D721Med (cell line): ENCODE measurements around the gene SMIM1.

Source experiments
- DNase-seq: peaks from one replicate; pipeline ENCODE4 v3.0.0; 2011; ENCODE audit warnings: low spot score; ENCODE audit not compliant: insufficient read length
- FAIRE-seq: peaks from 2 replicates; lab custom pipeline; 2011; peaks lifted over from hg19 to GRCh38; lab: Jason Lieb, UNC
- TF ChIP-seq, protein P1 (sequence below): IDR thresholded peaks from 2 replicates; pipeline ENCODE4 v1.5.1; 2012; ENCODE audit warnings: mild to moderate bottlenecking, control low read depth; ENCODE audit not compliant: insufficient read depth; ENCODE audit errors: missing control alignments

The SMIM1 gene

GRCh38 chr1:3733883-3734589, 38.5 kb upstream of the SMIM1 start:
- TF ChIP-seq, protein P1, sequence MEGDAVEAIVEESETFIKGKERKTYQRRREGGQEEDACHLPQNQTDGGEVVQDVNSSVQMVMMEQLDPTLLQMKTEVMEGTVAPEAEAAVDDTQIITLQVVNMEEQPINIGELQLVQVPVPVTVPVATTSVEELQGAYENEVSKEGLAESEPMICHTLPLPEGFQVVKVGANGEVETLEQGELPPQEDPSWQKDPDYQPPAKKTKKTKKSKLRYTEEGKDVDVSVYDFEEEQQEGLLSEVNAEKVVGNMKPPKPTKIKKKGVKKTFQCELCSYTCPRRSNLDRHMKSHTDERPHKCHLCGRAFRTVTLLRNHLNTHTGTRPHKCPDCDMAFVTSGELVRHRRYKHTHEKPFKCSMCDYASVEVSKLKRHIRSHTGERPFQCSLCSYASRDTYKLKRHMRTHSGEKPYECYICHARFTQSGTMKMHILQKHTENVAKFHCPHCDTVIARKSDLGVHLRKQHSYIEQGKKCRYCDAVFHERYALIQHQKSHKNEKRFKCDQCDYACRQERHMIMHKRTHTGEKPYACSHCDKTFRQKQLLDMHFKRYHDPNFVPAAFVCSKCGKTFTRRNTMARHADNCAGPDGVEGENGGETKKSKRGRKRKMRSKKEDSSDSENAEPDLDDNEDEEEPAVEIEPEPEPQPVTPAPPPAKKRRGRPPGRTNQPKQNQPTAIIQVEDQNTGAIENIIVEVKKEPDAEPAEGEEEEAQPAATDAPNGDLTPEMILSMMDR = no peak
- FAIRE-seq (no peak), DNase-seq (no peak)

DNA sequence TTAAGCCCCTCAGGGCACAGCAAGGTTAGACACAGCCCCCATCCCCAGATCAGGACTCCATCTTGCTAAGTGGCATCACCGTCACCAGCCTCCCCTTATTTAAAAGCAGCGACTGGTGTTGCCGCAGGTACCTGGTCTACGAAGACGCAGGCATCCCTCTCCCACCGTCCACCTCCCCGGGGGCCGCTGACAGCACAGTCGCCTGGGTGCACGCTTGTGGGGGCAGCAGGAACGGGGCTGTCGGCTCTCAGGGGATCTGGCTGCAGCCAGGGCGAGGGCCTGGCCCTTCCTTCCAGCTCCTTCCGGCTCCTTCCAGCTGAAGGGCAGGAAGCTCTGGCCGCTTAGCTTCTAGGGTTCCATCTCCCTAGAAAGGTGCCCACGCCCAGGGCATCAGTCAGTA, 37.9 kb upstream of the SMIM1 start:
- DNase-seq (no peak), FAIRE-seq (no peak)
- TF ChIP-seq, protein P1 = no peak

DNA sequence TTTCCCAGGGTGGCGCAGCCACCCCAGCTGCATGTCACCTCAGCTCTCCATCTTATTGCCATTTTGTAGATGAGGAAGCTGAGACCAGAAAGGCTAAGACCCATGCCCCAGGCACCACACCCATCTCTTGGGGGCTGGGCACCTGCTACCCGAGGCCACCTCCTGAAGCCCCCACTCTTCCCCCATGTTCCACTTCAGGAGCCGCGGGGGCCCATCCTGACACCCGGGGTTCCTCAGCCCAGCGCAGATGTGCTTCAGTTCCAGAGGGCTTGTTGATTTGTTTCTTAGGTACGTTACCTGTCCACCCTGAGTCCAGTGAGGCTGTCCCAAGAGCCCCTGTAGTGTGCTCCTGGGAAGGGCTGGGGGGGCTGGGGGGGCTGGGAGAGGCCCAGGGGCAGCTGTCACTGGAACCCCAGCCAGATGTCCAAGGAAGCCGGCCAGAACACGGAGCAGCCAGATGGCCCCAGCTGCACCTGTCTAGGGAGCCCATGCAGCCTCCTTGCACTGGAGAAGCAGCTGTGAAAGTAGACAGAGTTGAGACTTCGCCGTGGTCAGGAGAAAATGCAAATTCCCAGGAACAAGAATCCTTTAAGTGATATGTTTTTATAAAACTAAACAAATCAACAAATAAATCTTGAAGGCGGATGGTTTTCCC, 37.4 kb upstream of the SMIM1 start:
- TF ChIP-seq, protein P1 = no peak
- DNase-seq = no peak
- FAIRE-seq = no peak

GRCh38 chr1:3735688-3736087, 36.9 kb upstream of the SMIM1 start:
- FAIRE-seq (no peak), DNase-seq (no peak)
- TF ChIP-seq, protein P1 = no peak

GRCh38 chr1:3736131-3736561, 36.4 kb upstream of the SMIM1 start:
- TF ChIP-seq, protein P1 = no peak
- no peak for FAIRE-seq
- no peak for DNase-seq

- no peak for FAIRE-seq
These were observed 35.8 kb upstream of the SMIM1 start for GRCh38 chr1:3736708-3737107.

DNA sequence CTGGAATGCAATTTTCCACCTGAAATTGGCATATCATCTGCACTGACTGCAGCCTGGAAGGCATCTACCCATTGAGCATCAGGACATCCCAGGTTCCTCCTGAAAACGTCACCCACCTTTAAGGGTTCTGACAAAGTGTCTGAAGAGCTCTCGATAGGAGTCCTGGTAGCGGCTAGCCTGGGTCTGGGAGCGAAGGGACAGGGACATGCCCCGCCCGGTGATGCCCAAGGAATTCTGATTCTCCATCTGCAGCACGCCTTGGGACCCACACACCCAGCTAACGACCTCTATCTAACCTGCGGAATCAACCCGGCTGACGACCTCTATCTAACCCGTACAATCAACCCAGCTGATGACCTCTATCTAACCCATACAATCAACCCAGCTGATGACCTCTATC, 33.6 kb upstream of the SMIM1 start:
- no peak for FAIRE-seq
- TF ChIP-seq, protein P1 = no peak
- DNase-seq = no peak

More at GRCh38 chr1:3736708-3737107, 35.8 kb upstream of the SMIM1 start:
- no peak for DNase-seq
- TF ChIP-seq, protein P1 = no peak
